SH-SY5Y (cell line): ENCODE results near the gene SYNE3.

Experiments used
- GATA2 ChIP-seq: IDR thresholded peaks from 2 replicates; pipeline ENCODE4 v1.6.1; 2011; ENCODE audit warnings: mild to moderate bottlenecking, low read depth, low read length
- GATA3 ChIP-seq: IDR thresholded peaks from 2 replicates; pipeline ENCODE4 v1.6.1; 2011; ENCODE audit warnings: low read depth, mild to moderate bottlenecking, low read length, moderate library complexity

DNA sequence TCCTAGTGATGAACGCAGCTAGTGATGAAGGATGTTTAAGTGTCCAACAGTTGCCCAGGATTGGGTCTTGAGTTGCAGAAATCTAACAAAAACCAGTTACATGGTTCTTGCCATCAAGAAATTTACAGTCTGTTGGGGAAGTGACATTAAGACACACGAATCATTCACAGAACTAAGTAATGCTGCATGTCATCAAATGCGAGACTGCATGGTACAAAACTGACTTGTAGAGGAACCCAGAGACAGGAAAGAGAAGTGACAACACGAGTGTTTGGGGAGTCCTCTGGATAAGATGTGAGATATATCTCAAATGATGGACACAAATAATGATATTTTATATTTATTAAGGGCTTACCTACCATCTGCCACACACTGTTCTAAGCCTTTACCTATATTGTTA is 6.1 kb upstream of the SYNE3 start:
- TF ChIP-seq GATA2 (no peak), GATA3 (no peak)
